ENCODE data around the gene KATNB1. TPM values are rescaled to one million over a fixed set of nuclear protein-coding genes. Genes with fewer than 3 reads are reported as not detected.

Gene KATNB1
- total and polyA plus RNA-seq, 2 experiments from 2014 or later, result 31.4 to 65.9 TPM

- ATAC-seq (peak; percentile 77), DNase-seq (ENCODE audit: low spot score) (peak; percentile 93)
- TF ChIP-seq CTCF (conservative IDR thresholded peaks at IDR 0.05; ENCODE audit: low read depth in 2 of 2) (no peak), JUNB (IDR thresholded peaks at IDR 0.05; ENCODE audit: unreplicated experiment) (no peak), ZNF331 (CRISPR knock-in tag; IDR thresholded peaks at IDR 0.05; ENCODE audit: low read depth) (no peak), EZH2 (IDR thresholded peaks at IDR 0.05; ENCODE audit: low read depth, unreplicated experiment) (no peak), ZNF462 (CRISPR knock-in tag; IDR thresholded peaks at IDR 0.05) (no peak), STAT1 (IDR thresholded peaks at IDR 0.05; ENCODE audit: unreplicated experiment) (no peak)
- H3K27ac ChIP-seq (ENCODE audit: low read depth), result no peak overlapping the region
- no peaks in the 10 kb centered on the region for H3K36me3 ChIP-seq (ENCODE audit: insufficient read depth)
- no peaks in the 10 kb centered on the region for H3F3A ChIP-seq (replicated peaks; ENCODE audit: low read depth)
- Mint-ChIP-seq H3K27me3 (ENCODE audit: insufficient read depth, low read depth, poor library complexity) (peaks cover 21% of the 10 kb centered on the region), H3K27ac (no peak overlapping the region), H3K4me1 (peaks cover 29% of the 10 kb centered on the region), H3K36me3 (ENCODE audit: low read depth) (peaks cover 3% of the 10 kb centered on the region), H3K4me3 (no peak overlapping the region), H3K9me3 (no peaks in the 10 kb centered on the region)
- H3K4me2 ChIP-seq, result no peak overlapping the region
- H3K27me3 ChIP-seq (ENCODE audit: insufficient read depth), result no peaks in the 10 kb centered on the region
- no peak overlapping the region for H3K4me3 ChIP-seq
- no peaks in the 10 kb centered on the region for H3K9me2 ChIP-seq (ENCODE audit: insufficient read depth)
- no peaks in the 10 kb centered on the region for H4K20me1 ChIP-seq (replicated peaks; ENCODE audit: insufficient read depth)
- no peaks in the 10 kb centered on the region for H3K79me2 ChIP-seq (replicated peaks; ENCODE audit: insufficient read depth)
- no peaks in the 10 kb centered on the region; the same call in 1 of the 2 replicates for H3K4me1 ChIP-seq (ENCODE audit: insufficient read depth)
- no peak overlapping the region for H2AFZ ChIP-seq
Observed at GRCh38 chr16:57764341-57765159, 29.0 kb downstream of the KATNB1 start.

All from GM23338 (cell line).